HT-29 (cell line): Measurements from ENCODE around the gene LNPEP. TPM values are rescaled to one million over a fixed set of nuclear protein-coding genes. Genes with fewer than 3 reads are reported as not detected.

ENCODE experiments used
- DNase-seq: peaks from one replicate; pipeline ENCODE4 v3.0.0-alpha.2; 2015; ENCODE audit warnings: low spot score
- total RNA-seq: library from RNA; depleted of rRNA; stranded (reverse); fragments of >200 nt; shearing (Covaris generic); gene quantifications from 2 replicates; pipeline ENCODE4 v1.2.3, GENCODE V29; 2014

The LNPEP gene
- total RNA-seq, 1 experiment from 2014 or later, result 7.8 TPM

DNA sequence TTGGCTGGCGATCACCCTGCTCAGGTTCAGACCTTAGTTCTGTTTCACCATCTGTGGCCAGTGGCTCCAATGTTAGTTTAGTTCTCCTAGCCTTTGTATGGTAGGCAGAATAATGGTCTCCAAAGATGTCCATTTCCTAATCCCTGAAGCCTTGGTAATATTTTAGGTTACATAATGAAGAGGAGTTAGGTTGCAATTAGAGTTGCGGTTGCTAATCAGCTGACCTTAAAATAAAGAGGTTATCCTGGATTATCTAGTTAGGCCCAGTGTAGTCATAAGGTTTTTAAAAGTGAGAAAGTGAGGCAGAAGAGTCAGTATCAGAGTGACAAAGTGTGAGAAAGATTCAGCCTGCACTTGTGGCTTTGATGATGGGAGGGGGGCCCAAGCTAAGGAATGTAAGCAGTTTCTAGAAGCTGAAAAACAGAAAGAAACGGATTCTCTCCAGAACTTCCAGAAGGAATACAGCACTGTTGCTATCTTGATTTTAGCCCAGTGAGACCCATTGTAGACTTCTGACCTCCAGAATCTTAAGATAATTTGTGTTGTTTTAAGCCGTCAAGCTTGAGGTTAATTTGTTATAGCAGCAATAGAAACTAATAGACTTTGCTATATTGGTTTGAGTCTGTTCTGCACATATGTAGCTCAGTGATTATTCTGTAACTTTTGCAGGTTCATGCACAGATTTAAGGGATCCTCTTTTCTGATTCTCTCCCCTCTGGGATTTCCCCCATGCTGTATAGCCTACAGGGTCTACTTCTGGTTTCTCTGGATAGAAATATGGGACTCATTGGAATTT, 21.6 kb downstream of the LNPEP start:
- no peak for DNase-seq

DNA sequence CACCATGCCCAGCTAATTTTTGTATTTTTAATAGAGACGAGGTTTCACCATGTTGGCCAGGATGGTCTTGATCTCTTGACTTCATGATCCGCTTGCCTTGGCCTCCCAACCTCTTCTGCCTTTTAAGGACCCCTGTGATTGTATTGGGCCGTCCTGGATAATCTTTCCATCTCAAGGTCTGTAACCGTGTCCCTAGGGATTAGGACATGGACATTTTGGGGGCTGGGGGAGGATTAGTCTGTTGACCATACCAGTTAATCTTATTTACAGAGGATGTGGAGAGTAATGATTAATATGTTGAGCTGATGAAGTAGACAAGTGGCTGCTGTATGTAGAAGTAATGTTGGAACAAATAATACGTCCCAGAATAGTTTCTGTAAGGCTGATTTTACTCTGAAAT, 23.1 kb downstream of the LNPEP start:
- DNase-seq, result no peak

- DNase-seq, result no peak
Measured at GRCh38 chr5:96961053-96961452, 25.2 kb downstream of the LNPEP start.

- no peak for DNase-seq
Measured at GRCh38 chr5:96962540-96962991, 26.7 kb downstream of the LNPEP start.

DNA sequence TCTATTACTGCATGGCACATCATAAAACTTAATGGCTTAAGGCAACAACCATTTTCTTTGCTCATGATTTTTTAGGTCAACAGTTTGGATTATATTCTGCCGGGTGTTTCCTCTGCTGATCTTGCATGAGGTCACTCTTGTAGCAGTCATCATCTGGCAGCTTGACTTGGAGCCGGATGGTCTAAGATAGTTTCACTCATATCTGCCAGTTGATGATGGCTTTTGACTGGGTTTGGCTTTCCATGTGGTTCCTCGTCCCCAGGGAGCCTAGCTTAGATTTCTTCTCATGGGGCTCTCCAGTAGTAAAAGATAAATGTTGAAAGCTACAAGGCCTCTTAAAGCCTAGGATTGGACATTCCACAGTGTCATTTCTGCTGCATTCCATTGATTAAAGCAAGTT, 27.4 kb downstream of the LNPEP start:
- no peak for DNase-seq

DNA sequence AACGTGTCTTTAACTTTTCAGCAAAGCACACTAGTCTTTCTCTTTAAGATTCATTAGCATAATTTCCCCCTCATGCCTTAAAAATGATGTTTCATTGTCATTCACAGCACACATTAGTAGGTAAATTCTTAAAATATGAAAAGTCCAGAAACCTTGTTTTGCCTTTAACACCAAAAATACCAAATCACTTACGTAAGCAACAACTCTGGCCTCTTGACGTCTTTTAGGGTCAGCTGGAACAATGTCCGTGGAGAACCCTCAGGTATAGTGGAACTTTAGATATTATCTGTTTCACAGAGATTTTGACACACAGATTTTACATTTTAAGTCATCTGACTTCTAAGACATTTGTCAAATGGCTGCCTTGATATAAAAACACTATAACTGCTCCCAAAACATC, 30.9 kb downstream of the LNPEP start:
- DNase-seq, result no peak

GRCh38 chr5:96967400-96967799, 31.5 kb downstream of the LNPEP start:
- DNase-seq, result no peak

DNA sequence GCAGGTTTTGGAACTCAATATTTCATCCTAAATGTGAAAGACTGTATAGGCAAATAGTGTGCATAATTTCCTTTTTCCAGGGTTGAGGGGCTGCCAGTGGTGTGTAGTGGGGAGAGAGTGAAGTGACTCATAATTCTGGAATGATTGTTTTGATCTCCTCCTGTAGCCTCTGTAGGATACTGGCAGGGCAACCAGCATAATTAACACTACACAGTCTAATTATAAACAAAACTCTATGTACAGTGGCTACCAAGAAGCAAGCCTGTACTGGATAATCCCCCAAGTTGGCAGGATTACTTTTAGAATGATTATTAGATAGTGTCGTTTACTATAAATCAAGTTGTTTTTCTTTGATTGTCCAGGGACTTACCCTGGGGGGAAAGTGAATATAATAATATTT, 32.2 kb downstream of the LNPEP start:
- peak; percentile 31 for DNase-seq

DNA sequence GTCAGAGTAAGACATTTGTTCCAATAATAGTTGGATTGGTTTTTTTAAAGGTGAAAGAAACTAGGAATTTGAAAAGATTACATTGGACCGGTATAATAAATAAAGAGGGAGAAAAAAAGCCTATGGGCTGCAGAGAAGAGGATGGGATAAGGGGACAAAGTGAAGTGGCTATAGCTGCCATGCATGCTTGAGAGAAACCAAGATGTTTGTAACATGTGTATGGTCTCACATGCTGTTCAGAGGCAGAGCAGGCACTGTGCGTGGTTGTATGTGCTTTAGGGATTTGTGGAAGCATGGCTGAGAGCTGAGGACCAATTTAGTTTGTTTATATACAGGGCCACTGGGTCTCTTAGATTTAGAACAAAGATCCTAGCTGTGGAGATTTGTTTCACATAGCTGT, 32.7 kb downstream of the LNPEP start:
- no peak for DNase-seq

DNA sequence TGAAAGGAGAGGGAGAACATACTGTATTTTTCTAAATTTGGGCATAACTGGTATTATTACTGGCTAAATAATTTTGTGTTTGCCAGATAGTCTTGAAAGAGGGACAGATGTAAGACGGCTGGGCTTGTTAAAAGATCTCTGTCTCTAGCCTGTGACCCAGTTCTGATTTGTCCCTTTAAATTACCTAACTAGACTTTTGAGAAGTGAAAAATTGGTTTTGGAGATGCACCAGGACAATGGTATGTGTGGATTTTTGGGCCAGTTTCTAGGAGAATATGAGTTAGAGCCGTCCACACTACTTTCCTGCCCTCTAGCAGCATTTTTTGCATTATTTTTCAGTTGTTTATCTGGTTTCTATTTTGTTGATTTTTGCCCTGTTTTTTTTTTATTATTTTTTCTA, 33.5 kb downstream of the LNPEP start:
- DNase-seq, result no peak

DNA sequence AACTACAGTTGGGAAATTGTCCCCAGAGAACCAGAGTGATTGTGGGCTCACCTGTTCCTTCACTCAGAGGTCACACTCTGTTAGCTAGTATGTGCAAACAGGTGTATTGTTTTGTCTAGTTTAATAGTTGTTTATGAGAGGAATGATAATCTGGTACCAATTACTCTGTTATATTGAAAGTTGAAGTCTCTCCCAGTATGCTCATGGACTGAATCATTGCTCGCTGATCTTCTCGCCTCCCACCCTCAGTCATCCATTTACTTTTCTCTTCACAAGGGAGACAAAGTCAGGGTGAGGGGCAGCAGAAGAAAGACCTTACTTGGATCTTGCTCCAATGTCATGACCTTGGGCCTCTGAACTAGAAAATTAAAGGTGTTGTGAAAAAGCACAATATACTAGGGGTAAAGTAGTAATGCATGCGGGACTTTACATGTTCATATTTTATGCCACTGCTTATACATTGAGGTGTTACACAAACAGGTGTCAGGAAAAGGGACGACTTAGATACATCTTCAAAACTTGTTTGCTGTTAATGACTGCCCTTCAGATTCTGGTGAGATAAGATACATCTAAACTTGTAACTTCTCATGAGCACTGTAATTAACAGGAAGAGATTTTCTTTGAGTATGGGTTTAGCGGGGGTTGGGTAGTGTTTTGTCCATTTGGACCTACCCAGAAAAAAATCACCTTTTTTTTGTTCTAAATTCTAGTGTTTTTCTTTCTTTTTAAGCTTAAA, 36.9 kb downstream of the LNPEP start:
- DNase-seq, result no peak

DNA sequence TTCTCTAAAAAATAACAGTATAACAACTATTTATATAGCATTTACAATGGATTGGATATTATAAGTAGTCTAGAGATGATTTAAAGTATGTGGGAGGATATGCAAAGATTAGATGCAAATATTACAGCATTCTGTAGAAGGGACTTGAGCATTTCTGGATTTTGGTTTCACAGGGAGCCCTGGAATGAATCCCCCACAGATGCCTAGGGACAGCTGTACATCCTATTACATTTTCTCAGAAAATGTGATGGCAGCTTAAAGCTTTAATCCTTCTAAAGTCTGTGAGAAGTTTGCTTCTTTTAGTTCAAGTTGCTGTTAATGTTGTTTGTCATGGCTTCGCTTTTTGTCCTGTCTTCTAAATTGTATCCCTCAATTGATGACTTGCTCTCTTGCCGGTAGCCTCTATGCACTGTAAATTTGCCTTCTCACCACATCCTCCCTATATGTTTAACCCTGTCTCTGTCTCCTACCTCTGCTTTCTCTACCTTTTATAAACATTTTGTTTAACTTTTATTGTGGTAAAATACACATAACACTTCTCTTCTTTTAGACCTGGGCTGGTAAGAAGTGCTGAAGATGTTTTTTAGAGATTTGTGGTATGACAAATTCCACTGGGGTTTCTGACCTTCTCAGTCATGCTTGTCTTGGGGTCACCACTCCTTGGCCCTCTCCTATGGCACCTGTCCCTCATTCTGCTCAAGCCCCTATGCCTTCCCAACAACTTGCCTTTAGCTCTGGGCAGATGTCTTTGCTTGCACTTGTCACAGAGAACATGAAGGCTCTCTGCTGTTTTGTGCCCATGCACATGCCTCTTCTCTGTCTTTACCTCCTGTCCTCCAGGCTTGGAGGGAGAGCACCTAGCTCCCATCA, 37.9 kb downstream of the LNPEP start:
- no peak for DNase-seq

- no peak for DNase-seq
Measured at GRCh38 chr5:96975656-96976055, 39.8 kb downstream of the LNPEP start.

GRCh38 chr5:96977228-96977627, 41.3 kb downstream of the LNPEP start:
- no peak for DNase-seq

- DNase-seq, result no peak
Measured at GRCh38 chr5:96978812-96979449, 43.1 kb downstream of the LNPEP start.

- no peak for DNase-seq
Measured at GRCh38 chr5:96984506-96985192, 48.8 kb downstream of the LNPEP start.

DNA sequence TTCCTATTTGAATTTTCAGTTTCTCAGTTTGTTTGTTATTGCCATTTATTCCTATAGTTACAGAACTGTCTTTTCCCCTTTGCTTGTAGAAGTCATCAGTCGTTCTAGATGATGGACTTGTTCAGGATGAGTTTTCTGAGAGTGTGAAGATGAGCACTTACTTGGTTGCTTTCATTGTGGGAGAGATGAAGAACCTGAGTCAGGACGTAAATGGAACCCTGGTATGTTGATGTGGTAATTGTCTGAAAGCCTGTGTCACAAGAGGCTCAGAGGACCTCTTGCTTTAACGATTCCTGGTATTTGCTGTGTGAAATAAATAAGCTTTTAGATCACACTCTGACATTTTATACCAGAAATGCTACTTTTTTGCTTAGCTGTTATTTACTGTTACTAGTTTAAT, 50.6 kb downstream of the LNPEP start:
- DNase-seq, result no peak

DNA sequence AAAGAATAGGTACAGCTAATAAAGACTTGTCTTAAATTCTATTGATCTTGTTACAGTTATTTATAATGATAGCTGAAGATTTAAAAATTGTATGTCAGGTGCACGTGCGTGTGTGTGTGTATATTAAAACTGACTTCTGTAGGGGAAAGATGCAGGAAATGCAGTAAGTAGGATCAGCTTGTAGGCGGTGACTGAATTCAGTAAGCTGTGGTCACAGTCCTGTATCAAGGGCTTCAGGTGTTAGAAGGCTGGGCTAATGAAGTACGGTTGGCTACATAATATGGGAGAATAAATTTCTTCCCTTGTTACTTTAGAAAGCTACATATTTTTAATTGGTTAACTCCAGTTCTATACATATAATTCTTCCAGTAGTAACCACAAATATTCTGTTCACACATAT, 54.2 kb downstream of the LNPEP start:
- DNase-seq, result no peak

- no peak for DNase-seq
Measured at GRCh38 chr5:96991708-96992107, 55.8 kb downstream of the LNPEP start.

DNA sequence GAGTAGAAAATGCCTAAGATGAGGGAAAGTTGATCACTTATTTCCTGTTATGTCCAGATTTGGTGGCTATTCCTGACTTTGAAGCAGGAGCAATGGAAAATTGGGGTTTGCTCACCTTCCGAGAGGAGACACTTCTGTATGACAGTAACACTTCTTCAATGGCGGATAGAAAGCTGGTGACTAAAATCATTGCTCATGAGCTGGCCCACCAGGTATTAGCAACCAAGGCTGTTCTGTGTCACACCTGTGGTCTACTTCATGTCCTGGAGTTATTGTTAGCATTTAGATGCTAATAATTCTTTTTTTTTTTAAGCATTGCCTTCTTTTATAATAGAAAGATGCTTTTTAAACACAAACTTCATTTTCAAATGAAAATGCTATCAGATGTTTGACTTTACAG, 57.9 kb downstream of the LNPEP start:
- no peak for DNase-seq

GRCh38 chr5:96994493-96994892, 58.6 kb downstream of the LNPEP start:
- no peak for DNase-seq
